ENCODE results near the gene MTX1.

Gene MTX1

GRCh38 chr1:155261852-155262673 is 53.6 kb downstream of the MTX1 start, which contains the start of gene SCAMP3:
Gene SCAMP3, minus strand, starts transcription at chr1:155262360. Its CDS starts 209 bp downstream, at chr1:155262151.
- Histone ChIP-seq H3K9me3 (ENCODE audit: low read length) (no peaks in the 10 kb centered on the region), H3K4me1 (ENCODE audit: insufficient read depth, low read length) (peaks cover 15% of the 10 kb centered on the region), H3K36me3 (ENCODE audit: insufficient read depth, low read length) (peaks cover 54% of the 10 kb centered on the region)

GRCh38 chr1:155263067-155263466 is 54.6 kb downstream of the MTX1 start:
- Histone ChIP-seq H3K9me3 (ENCODE audit: low read length) (no peaks in the 10 kb centered on the region), H3K4me1 (ENCODE audit: insufficient read depth, low read length) (peaks cover 15% of the 10 kb centered on the region), H3K36me3 (ENCODE audit: insufficient read depth, low read length) (peaks cover 63% of the 10 kb centered on the region), H3K9ac (ENCODE audit: low read length) (no peak overlapping the region), H3K4me3 (ENCODE audit: low read depth in 1 of 2, low read length in 2 of 2) (peak overlapping the region in 1 of 2 donors; percentile 97), H3K27ac (ENCODE audit: low read depth, low read length) (peak overlapping the region; percentile 97), H3K27me3 (ENCODE audit: control insufficient read depth in 1 of 2, insufficient read depth in 2 of 2, low read length in 2 of 2) (no peaks in the 10 kb centered on the region)

More at GRCh38 chr1:155261852-155262673, 53.6 kb downstream of the MTX1 start, which contains the start of gene SCAMP3:
- Histone ChIP-seq H3K27me3 (ENCODE audit: control insufficient read depth in 1 of 2, insufficient read depth in 2 of 2, low read length in 2 of 2) (no peaks in the 10 kb centered on the region), H3K9ac (ENCODE audit: low read length) (peak within 1 kb of the TSS; percentile 83), H3K4me3 (ENCODE audit: low read depth in 1 of 2, low read length in 2 of 2) (peak within 1 kb of the TSS; percentile 90 to 97), H3K27ac (ENCODE audit: low read depth, low read length) (peak within 1 kb of the TSS; percentile 97)
